Measurements from ENCODE around the gene PLA2G4B.

PLA2G4B gene

DNA sequence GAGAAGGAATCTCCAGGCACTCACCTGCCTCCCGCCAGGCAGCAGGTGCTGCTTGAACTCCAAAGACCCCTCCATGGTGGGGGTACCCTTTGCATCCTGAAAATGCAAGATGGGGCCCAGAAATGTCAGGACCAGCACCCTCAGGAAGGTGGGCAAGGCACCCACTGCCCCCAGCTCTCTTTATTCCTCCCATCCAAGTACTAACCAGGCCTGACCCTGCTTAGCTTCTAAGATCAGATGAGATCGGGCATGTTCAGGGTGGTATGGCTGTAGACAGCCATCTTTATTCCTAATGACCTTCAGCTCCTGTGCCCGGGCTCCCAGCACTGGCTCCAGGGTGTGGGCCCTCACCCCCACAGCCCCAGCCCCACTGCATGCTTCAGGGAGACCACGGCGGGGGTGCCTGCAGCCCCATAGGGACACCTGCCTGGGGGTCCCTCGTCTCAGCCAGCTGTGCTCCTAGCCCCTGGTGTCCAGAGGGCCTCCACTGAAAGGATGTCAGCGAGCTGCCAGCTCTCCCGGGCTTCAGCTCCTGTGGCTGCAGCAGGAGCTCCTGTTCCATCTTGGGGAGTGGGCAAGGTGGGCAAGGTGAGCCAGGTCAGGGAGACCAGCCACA lies 13.2 kb downstream of the PLA2G4B start:
- FAIRE-seq, result no peak

DNA sequence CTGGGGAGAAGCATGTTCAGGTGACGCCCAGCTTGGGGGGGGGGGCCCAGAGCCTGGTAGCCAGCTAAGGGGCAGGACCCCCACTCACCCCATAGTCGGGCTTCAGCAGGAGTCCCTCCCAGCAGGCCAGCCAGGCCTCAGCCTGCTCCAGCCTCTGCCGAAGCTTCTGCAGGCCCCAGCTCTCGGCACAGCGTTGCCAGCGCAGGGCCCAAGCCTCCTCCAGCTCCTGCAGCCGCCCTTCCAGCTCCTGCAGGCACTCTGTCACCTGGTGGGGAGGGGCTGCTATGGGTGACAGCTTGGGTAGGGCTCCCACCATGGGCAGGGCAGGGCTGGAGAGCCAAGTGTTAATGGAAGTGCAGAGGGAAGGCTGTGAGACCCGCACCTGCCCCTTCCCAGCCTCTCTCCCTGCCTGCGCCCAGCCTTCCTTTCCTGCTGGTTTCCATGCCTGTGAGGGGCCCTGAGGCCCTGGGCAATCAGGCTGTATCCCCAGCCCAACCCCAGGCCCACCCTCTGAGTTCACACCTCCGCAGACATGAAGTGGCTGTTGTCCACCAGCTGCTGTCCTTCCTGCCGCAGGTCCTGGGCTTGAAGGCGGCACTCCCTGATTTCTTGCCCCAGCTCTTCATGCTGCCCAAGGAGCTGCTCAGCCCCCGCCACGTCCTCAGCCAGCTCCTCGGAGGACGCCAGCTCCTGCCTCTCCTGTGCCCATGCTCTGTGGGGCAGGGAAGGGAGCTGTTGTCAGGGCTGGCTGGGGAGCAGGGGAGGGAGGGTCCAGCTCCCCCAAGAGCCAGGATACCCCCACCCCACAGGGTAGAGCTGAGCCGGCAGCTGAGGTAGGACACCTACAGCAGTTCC lies 14.3 kb downstream of the PLA2G4B start:
- no peak for FAIRE-seq

GRCh38 chr15:41853831-41854230 lies 15.2 kb downstream of the PLA2G4B start:
- no peak for FAIRE-seq

GRCh38 chr15:41854443-41854842 lies 15.8 kb downstream of the PLA2G4B start:
- FAIRE-seq, result no peak

GRCh38 chr15:41855261-41855961 lies 16.8 kb downstream of the PLA2G4B start:
- FAIRE-seq, result no peak

GRCh38 chr15:41856262-41856661 lies 17.6 kb downstream of the PLA2G4B start:
- FAIRE-seq, result no peak

GRCh38 chr15:41856716-41857115 lies 18.1 kb downstream of the PLA2G4B start:
- FAIRE-seq, result no peak

DNA sequence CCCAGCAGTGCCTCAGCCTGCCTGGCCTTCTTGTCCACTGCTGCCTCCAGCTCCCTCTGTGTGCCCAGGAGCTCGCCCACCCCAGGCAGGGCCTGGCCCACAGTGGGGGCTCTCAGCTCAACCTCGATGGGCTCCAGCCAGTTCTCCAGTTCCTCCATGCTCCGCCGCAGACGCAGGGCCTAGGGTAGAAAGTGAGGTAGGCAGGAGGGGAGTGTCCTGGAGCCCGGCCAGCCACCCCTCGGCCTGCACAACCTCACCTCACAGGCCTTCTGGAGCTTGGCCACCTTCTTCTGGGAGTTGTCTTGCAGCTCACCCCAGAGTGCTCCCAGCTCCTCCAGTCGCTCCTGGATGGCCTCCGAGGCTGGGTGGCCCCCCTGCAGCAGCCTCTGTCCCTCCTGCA lies 18.7 kb downstream of the PLA2G4B start:
- no peak for FAIRE-seq

- FAIRE-seq, result no peak
Measured at GRCh38 chr15:41858756-41859155, 20.1 kb downstream of the PLA2G4B start.

DNA sequence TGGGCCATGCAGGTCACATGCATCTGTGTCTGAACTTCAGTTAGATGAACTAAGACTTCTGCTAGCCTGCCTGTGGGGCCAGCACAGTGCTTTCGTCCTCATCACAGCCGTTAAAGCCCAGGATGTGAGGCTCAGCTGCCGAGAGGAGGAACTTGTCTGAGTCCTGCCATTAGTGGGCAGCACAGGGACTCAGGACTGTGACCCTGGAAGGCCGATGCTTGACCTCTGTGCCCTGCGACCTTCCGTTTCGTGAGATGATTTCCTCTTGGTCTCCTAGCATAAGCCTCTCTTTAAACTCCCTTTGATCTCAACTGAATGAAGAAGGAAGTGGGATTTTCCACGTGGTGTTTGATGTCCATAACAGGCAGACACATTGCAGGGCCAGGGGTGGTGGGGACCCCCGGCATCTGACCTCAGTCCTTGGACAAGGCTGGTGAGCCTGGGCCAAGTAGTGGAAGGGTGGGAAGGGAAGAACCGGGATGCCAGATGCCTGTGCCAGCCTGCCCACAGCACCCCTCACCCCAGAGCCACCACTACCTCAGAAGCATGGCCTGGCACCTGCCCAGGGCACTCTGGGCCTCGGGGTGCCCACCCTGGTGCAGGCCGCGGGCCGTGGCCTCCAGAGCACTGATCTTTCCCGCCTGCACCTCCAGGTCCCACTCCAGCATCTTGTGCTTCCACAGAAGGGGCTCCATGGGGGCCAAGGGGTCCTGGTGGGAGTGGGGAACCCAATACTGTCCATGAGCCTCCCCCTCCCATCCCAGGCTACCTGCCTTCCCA lies 21.6 kb downstream of the PLA2G4B start:
- FAIRE-seq, result no peak

DNA sequence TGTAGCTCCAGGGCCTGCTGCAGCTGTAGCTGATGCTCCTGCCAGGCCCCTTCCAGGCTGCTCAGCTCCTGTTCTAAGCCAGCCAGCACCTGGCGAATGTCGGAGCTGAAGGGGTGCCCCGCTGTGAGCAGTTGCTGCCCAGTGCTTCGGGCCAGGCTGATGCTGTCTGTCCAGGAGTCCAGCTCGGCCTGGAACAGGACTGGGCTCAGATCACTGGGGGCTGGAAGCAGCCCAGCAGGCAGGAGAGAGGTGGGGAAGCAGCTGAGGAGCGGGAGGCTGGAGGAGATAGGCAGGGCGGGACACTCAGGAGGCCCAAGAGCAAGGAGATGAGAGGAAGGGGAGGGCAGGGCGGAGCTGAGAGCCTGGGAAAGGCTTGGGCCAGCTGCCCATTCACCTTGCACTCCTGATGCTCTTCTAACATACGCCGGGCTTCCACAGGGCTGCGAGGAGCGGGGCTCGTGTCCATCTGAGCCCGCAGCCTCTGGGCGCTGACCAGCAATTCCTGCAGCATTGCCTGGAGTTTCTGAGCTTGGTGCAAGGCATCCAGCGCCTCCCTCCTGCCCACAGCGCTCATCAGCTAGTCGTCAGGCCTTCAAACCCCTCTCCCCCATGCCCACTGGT lies 23.2 kb downstream of the PLA2G4B start:
- FAIRE-seq, result no peak

DNA sequence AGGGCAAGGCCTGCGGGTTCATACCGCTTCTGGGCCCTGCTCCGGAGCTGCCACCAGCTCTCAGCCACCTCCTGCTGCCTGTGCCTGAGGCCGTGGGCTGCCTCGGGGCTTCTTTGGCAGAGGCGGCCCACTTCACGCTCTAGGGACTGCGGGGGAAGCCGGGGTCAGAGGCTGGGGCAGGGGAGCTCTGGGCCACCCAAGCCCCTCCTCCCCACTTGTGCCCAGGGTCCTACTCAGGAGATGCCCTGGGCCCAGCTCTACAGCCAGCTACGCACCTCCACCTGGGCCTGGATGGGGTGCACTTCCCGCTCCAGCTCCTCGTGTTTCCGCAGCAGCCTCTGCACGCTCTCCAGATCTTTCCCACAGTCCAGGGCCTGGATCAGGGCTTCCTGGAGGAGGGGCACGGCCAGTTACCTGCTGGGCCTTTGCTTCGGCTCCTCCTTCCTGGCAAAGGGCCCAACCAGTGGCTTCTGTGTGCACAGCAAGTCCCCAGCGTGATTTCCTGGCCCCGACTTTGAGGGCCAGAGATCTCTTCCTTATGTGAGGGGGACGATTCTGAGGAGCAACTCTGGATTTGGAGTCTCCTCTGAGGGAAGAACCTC lies 24.0 kb downstream of the PLA2G4B start:
- FAIRE-seq, result no peak

- no peak for FAIRE-seq
Measured at GRCh38 chr15:41865490-41866055, 26.9 kb downstream of the PLA2G4B start.

DNA sequence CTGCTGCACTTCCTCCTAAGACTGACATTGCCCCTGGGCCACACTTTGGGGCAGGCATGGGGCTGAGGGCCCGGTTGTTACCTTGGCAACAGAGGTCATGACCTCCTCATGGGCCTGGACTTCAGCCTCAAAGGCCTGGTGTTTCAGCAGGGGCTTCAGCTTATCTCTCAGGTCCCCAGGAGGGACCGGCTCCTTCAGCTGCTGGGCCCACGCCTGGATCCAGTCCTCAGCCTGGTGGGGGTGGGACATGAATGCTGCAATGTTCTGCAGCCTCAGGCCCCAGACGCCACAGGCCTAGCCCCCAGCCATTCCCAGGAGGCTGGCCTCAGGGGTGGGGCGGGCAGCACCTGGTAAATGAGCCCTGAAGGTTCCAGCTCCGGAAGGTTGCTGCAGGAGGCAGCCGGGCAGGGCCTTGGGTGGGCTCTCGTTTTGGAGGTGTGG lies 27.6 kb downstream of the PLA2G4B start:
- no peak for FAIRE-seq

DNA sequence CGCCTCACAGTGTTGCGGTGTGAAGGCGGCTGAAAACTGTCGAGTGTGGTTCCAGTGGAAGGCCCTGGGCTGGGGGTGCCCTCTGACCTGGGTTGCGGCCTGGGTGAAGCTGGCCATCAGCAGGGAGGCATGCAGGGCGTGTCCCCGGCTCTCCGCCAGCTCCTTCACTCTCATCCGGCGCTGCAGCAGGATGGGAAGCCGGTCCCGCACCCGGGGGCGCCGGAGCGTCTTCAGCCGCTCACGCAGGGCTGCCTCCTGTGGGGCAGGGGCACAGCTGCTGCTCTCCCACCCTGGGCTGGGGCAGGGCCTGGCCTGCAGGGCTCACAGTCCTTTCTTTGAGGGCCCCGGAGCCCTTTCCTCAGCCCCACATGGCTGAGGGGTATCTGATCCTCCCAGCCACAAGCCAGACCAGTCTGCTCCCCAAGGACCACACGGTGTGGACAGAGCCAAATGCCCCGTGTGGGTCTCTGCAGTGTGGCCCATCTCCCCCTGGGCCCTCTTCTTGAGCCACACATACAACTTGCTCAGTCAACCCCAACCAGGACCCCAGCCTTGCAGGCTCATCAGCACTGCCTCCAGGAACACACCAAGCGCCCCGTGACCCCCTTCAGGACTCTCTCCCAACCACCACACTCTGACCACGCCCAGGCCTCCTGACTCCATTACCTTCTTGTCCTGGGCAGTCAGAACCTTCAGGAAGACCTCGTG lies 28.4 kb downstream of the PLA2G4B start:
- no peak for FAIRE-seq

- FAIRE-seq, result no peak
Measured at GRCh38 chr15:41868321-41868720, 29.7 kb downstream of the PLA2G4B start.

DNA sequence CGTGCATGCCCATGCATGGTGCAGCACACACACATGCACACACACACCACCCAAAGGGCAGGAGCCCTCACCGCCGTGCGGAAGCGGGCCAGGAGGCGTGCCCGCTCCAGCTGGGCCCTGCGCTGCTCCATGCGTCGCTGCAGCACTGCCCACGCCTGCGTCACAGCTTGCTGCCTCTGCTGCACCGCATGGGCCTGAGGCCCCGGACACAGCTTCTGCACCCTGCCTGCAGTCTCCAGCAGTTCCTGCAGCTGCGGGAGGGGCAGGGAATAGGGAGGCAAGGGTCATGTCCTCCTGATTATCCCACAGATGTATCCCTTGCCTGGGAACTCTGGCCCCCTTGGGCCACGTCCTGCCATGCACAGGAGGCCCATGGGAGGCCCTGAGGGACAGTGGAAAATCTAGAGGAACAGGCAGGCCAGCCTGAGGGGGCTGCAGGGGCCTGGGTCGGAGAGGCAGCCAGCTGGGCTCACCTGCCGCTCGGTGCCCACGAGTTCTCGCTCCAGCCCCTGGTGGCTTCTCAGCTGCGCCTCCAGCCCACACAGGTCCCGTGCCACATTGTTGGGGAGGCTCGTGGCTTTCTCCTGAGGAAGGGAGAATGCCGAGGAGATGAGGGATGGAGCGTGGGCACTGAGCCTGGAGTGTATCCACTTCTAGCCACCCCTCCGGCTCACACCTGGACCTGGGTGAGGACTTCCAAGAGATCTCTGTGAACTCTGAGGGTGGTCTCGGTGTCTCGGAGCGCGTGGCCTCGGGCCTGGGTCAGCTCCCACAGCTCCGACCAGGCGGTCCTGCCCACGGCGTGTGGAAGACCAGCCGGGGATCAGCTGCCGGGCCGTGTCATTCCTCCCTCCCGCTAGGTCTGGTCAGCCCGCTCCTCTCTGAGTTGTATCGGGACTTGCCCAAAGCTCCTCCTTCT lies 31.4 kb downstream of the PLA2G4B start:
- FAIRE-seq, result no peak

- FAIRE-seq, result no peak
Measured at GRCh38 chr15:41870689-41871081, 32.0 kb downstream of the PLA2G4B start.

DNA sequence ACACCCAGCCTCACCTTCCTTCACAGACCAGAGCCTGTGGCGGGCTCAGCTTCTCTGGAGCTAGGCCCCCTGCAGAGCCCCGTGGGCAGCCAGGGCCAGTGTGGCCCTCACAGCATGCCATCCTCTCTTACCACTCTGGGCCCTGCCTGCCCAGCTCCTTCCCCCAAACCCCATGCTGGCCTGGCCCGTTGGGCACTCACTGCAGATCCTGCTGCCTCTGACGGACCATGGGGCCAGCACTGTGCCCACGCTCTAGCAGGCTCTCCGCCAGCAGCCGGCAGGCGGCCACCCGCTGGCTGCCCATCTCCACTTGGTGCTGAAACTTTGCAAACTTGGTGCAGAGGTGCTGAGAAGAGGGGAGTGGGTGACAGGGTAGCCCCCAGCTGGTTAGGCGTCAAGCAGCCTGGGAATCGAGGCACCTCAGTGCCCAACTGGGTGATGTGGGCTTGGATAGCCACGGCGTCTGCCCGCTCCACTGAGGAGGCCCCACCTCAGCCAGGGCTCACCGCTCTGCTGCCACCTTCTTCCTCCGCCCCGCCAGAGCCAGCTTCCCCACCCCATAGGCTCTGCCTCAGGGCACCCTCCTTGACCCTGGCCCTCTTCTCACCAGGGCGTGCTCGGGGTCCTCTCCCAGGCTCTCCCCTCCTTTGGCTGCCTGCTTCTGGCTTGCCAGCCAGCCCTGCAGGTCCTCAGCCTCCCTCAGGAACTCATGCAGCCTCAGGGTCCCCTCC lies 32.7 kb downstream of the PLA2G4B start:
- FAIRE-seq, result no peak

Data from endometrium (tissue), 2 donors.